Loucy (cell line): ENCODE measurements around the gene VWDE.

Experiments
- H2AFZ ChIP-seq: fragments of 200-600 bp; sonication (generic); 2 replicates; pipeline ENCODE4 v1.6.0; 2016; ENCODE audit warnings: antibody characterized with exemption, mild to moderate bottlenecking, low read length, moderate library complexity
- H3F3A ChIP-seq: fragments of 200-600 bp; 2 replicates; pipeline ENCODE4 v1.6.0; 2016; ENCODE audit warnings: antibody characterized with exemption, low read depth, mild to moderate bottlenecking
- H3K27me3 ChIP-seq: fragments of 200-600 bp; sonication (generic); 2 replicates; pipeline ENCODE4 v1.6.1; 2014; ENCODE audit warnings: low read length, mild to moderate bottlenecking; ENCODE audit not compliant: insufficient read depth, poor library complexity, severe bottlenecking
- H3K36me3 ChIP-seq: fragments of 200-600 bp; sonication (generic); 2 replicates; pipeline ENCODE4 v1.6.1; 2016; ENCODE audit warnings: low read length; ENCODE audit not compliant: insufficient read depth
- H3K4me1 ChIP-seq: fragments of 200-600 bp; sonication (generic); 2 replicates; pipeline ENCODE4 v1.5.1; 2014; ENCODE audit warnings: low read length, mild to moderate bottlenecking; ENCODE audit not compliant: insufficient read depth, poor library complexity, severe bottlenecking
- H3K4me2 ChIP-seq: fragments of 200-600 bp; sonication (generic); 2 replicates; pipeline ENCODE4 v1.6.0; 2014; ENCODE audit warnings: antibody characterized with exemption, low read length, low read depth, mild to moderate bottlenecking; ENCODE audit not compliant: poor library complexity, severe bottlenecking
- H3K4me3 ChIP-seq: fragments of 200-600 bp; sonication (generic); 2 replicates; pipeline ENCODE4 v1.5.1; 2014; ENCODE audit warnings: low read length, mild to moderate bottlenecking, mixed read lengths; ENCODE audit not compliant: poor library complexity, severe bottlenecking
- H3K79me2 ChIP-seq: fragments of 200-600 bp; sonication (generic); 2 replicates; pipeline ENCODE4 v1.6.1; 2014; ENCODE audit warnings: low read length; ENCODE audit not compliant: insufficient read depth
- H3K9ac ChIP-seq: fragments of 200-600 bp; sonication (generic); 2 replicates; pipeline ENCODE4 v1.6.0; 2014; ENCODE audit warnings: mild to moderate bottlenecking, low read depth, low read length, moderate library complexity; ENCODE audit not compliant: poor library complexity, severe bottlenecking
- H3K9me2 ChIP-seq: fragments of 200-600 bp; sonication (generic); replicated peaks from 2 replicates; pipeline ENCODE4 v1.6.1; 2016; ENCODE audit warnings: low read depth, low read length, mixed read lengths
- H3K9me3 ChIP-seq: fragments of 200-600 bp; sonication (generic); 2 replicates; pipeline ENCODE4 v1.6.1; 2014; ENCODE audit warnings: mild to moderate bottlenecking, antibody characterized with exemption, low read length, low read depth; ENCODE audit not compliant: insufficient read depth
- H4K20me1 ChIP-seq: fragments of 200-600 bp; sonication (generic); 2 replicates; pipeline ENCODE4 v1.6.0; 2014; ENCODE audit warnings: antibody characterized with exemption, low read length, mild to moderate bottlenecking; ENCODE audit not compliant: insufficient read depth, poor library complexity, severe bottlenecking
- CTCF ChIP-seq: fragments of 200-600 bp; sonication (generic); conservative IDR thresholded peaks from 2 replicates; pipeline ENCODE4 v1.5.1; 2014; ENCODE audit warnings: mild to moderate bottlenecking, antibody characterized with exemption, low read length
- EZH2phosphoT487 ChIP-seq: fragments of 200-600 bp; IDR thresholded peaks from 2 replicates; pipeline ENCODE4 v1.6.1; 2018; ENCODE audit warnings: antibody characterized with exemption, mild to moderate bottlenecking, moderate library complexity, borderline replicate concordance

Gene VWDE

GRCh38 chr7:12418452-12418851, 14.8 kb upstream of the VWDE start:
- Histone ChIP-seq H3K4me2 (no peak overlapping the region), H3K9me3 (no peaks in the 10 kb centered on the region), H2AFZ (no peak overlapping the region), H3K9ac (no peak overlapping the region), H3K4me1 (no peaks in the 10 kb centered on the region), H3K27me3 (no peaks in the 10 kb centered on the region), H3K79me2 (no peaks in the 10 kb centered on the region), H3K4me3 (no peak overlapping the region), H4K20me1 (no peaks in the 10 kb centered on the region), H3F3A (no peaks in the 10 kb centered on the region), H3K36me3 (no peaks in the 10 kb centered on the region), H3K9me2 (no peaks in the 10 kb centered on the region)
- TF ChIP-seq CTCF, result no peak
- no peak for TF ChIP-seq EZH2phosphoT487

GRCh38 chr7:12415072-12415471, 11.4 kb upstream of the VWDE start:
- TF ChIP-seq EZH2phosphoT487, result no peak
- TF ChIP-seq CTCF, result no peak
- no peaks in the 10 kb centered on the region for H3K9me2 ChIP-seq
- H3K4me2 ChIP-seq, result no peak overlapping the region
- H3F3A ChIP-seq, result no peaks in the 10 kb centered on the region
- no peak overlapping the region for H3K4me3 ChIP-seq
- H3K9me3 ChIP-seq, result no peaks in the 10 kb centered on the region
- H3K79me2 ChIP-seq, result no peaks in the 10 kb centered on the region
- no peaks in the 10 kb centered on the region for H3K36me3 ChIP-seq
- no peak overlapping the region for H2AFZ ChIP-seq
- H4K20me1 ChIP-seq, result no peaks in the 10 kb centered on the region
- no peak overlapping the region for H3K9ac ChIP-seq
- no peaks in the 10 kb centered on the region for H3K4me1 ChIP-seq
- H3K27me3 ChIP-seq, result no peaks in the 10 kb centered on the region

- H3K4me2 ChIP-seq, result no peak overlapping the region
- TF ChIP-seq EZH2phosphoT487, result no peak
- no peak for TF ChIP-seq CTCF
- no peaks in the 10 kb centered on the region for H3K79me2 ChIP-seq
- no peak overlapping the region for H2AFZ ChIP-seq
- H3K4me3 ChIP-seq, result no peak overlapping the region
- H3K36me3 ChIP-seq, result no peaks in the 10 kb centered on the region
- no peaks in the 10 kb centered on the region for H3F3A ChIP-seq
- no peaks in the 10 kb centered on the region for H3K4me1 ChIP-seq
- H3K27me3 ChIP-seq, result no peaks in the 10 kb centered on the region
- H3K9me2 ChIP-seq, result no peaks in the 10 kb centered on the region
- H3K9me3 ChIP-seq, result no peaks in the 10 kb centered on the region
- no peaks in the 10 kb centered on the region for H4K20me1 ChIP-seq
- no peak overlapping the region for H3K9ac ChIP-seq
Measured at GRCh38 chr7:12412407-12412806, 8.7 kb upstream of the VWDE start.
